H1 (cell line): ENCODE measurements around the gene SBNO2. TPM values are rescaled to one million over a fixed set of nuclear protein-coding genes. Genes with fewer than 3 reads are reported as not detected.
A peak's percentile ranks its signal among the peaks of the same experiment; 100 is the strongest.

Source experiments
- CTCF ChIA-PET: fragments of 300-600 bp; sonication (Branson Sonifier 250); formaldehyde crosslinking; loops from one replicate; lab custom pipeline; 2021; ENCODE audit not compliant: partially characterized antibody; lab: Charles Lee
- POLR2A ChIA-PET: fragments of 300-600 bp; sonication (Branson Sonifier 250); formaldehyde crosslinking; loops from one replicate; lab custom pipeline; 2021; ENCODE audit warnings: inconsistent platforms; ENCODE audit not compliant: partially characterized antibody; lab: Charles Lee
- DNase-seq, 2 experiments: peaks; one replicate each; pipeline versions ENCODE4 v3.0.0 to v3.0.0-alpha.2; 2010 to 2022; ENCODE audit warnings: low spot score in 2 of 2, low read depth in 1 of 2, mixed read lengths in 1 of 2
- FAIRE-seq: peaks from 2 replicates; lab custom pipeline; 2011; peaks lifted over from hg19 to GRCh38; lab: Jason Lieb, UNC
- H2AFZ ChIP-seq: 2 replicates; pipeline ENCODE4 v1.8.1; 2012; ENCODE audit warnings: low read length, inconsistent platforms
- H2AK5ac ChIP-seq: 2 replicates; pipeline ENCODE4 v1.6.1; 2013; ENCODE audit warnings: low read depth, low read length
- H2BK120ac ChIP-seq: replicated peaks from 2 replicates; pipeline ENCODE3; 2013; ENCODE audit warnings: low read depth, low read length, inconsistent platforms
- H2BK12ac ChIP-seq: 2 replicates; pipeline ENCODE4 v1.6.1; 2013; ENCODE audit warnings: low read depth, low read length
- H2BK15ac ChIP-seq: 2 replicates; pipeline ENCODE4 v1.6.1; 2013; ENCODE audit warnings: low read length
- H2BK20ac ChIP-seq: 2 replicates; pipeline ENCODE4 v1.6.1; 2013; ENCODE audit warnings: low read length
- H2BK5ac ChIP-seq: 2 replicates; pipeline ENCODE4 v1.6.1; 2013; ENCODE audit warnings: low read depth, low read length
- H3K14ac ChIP-seq: 2 replicates; pipeline ENCODE4 v1.6.1; 2013; ENCODE audit warnings: inconsistent platforms; ENCODE audit not compliant: insufficient read length
- H3K18ac ChIP-seq: 2 replicates; pipeline ENCODE4 v1.6.1; 2013; ENCODE audit warnings: low read length; ENCODE audit errors: extremely low read depth
- H3K23ac ChIP-seq: 2 replicates; pipeline ENCODE4 v1.6.1; 2013; ENCODE audit warnings: inconsistent platforms; ENCODE audit not compliant: insufficient read length
- H3K23me2 ChIP-seq: 2 replicates; pipeline ENCODE4 v1.6.1; 2013; ENCODE audit warnings: low read depth, low read length
- H3K27ac ChIP-seq: 2 replicates; pipeline ENCODE4 v1.6.1; 2011; ENCODE audit warnings: low read depth, low read length, inconsistent platforms
- H3K27me3 ChIP-seq, 4 experiments: replicated peaks in 1 of 4; 1 replicate in 1 of 4; 2 replicates in 3 of 4; pipeline versions ENCODE4 v1.6.1 to v1.8.1; 2011 to 2013; ENCODE audit warnings: low read length in 3 of 4, mild to moderate bottlenecking in 3 of 4, inconsistent platforms in 2 of 4, mixed read lengths in 2 of 4, moderate library complexity in 1 of 4; ENCODE audit not compliant: control insufficient read depth in 3 of 4, insufficient read depth in 3 of 4; ENCODE audit errors: extremely low read depth in 1 of 4
- H3K36me3 ChIP-seq, 4 experiments: 2 replicates each; pipeline versions ENCODE4 v1.6.1 to v1.8.1; 2011 to 2013; ENCODE audit warnings: mild to moderate bottlenecking in 4 of 4, low read length in 3 of 4, moderate library complexity in 2 of 4, control low read depth in 1 of 4, inconsistent platforms in 1 of 4; ENCODE audit not compliant: insufficient read depth in 4 of 4, control insufficient read depth in 2 of 4
- H3K4ac ChIP-seq: replicated peaks from 2 replicates; pipeline ENCODE3; 2013; ENCODE audit warnings: low read length, low read depth, mixed read lengths, inconsistent platforms; ENCODE audit not compliant: insufficient read length
- H3K4me1 ChIP-seq, 4 experiments: replicated peaks in 1 of 4; 1 replicate in 1 of 4; 2 replicates in 3 of 4; pipeline versions ENCODE4 v1.6.1 to v1.8.1; 2011 to 2013; ENCODE audit warnings: low read length in 3 of 4, inconsistent platforms in 2 of 4, mixed read lengths in 1 of 4; ENCODE audit not compliant: insufficient read depth in 4 of 4, control insufficient read depth in 3 of 4
- H3K4me2 ChIP-seq, 2 experiments: 2 replicates each; pipeline versions ENCODE4 v1.6.1 to v1.8.1; 2011 to 2013; ENCODE audit warnings: low read depth in 2 of 2, low read length in 2 of 2, control low read depth in 1 of 2, inconsistent platforms in 1 of 2, mild to moderate bottlenecking in 1 of 2; ENCODE audit not compliant: insufficient read depth in 1 of 2
- H3K4me3 ChIP-seq, 4 experiments: fragments of 200-600, 300-600 bp in 1 of 4; sonication (generic), shearing (Covaris generic), sonication (Bioruptor Twin) in 1 of 4; 2 replicates each; pipeline versions ENCODE4 v1.5.1 to v1.8.1; 2011 to 2016; ENCODE audit warnings: low read length in 4 of 4, low read depth in 3 of 4, control low read depth in 2 of 4, inconsistent platforms in 2 of 4, mild to moderate bottlenecking in 2 of 4, mixed read lengths in 1 of 4, moderate library complexity in 1 of 4; ENCODE audit not compliant: insufficient read depth in 2 of 4; ENCODE audit errors: extremely low read depth in 1 of 4
- H3K56ac ChIP-seq: replicated peaks from 2 replicates; pipeline ENCODE3; 2013; ENCODE audit warnings: low read depth, mild to moderate bottlenecking, mixed read lengths, low read length, inconsistent platforms; ENCODE audit not compliant: insufficient read length
- H3K79me1 ChIP-seq: 2 replicates; pipeline ENCODE4 v1.6.1; 2013; ENCODE audit warnings: low read depth, low read length, control low read depth
- H3K79me2 ChIP-seq, 2 experiments: 2 replicates each; pipeline versions ENCODE4 v1.6.1 to v1.8.1; 2012 to 2013; ENCODE audit warnings: low read length in 2 of 2, mild to moderate bottlenecking in 2 of 2, inconsistent platforms in 1 of 2; ENCODE audit not compliant: insufficient read depth in 2 of 2, control insufficient read depth in 1 of 2
- H3K9ac ChIP-seq, 4 experiments: replicated peaks in 1 of 4; 1 replicate in 1 of 4; 2 replicates in 3 of 4; pipeline versions ENCODE4 v1.6.1 to v1.8.1; 2011 to 2013; ENCODE audit warnings: low read depth in 3 of 4, low read length in 3 of 4, control low read depth in 2 of 4, mild to moderate bottlenecking in 2 of 4, moderate library complexity in 2 of 4, inconsistent platforms in 1 of 4; ENCODE audit errors: extremely low read depth in 1 of 4
- H3K9me3 ChIP-seq, 2 experiments: 2 replicates each; pipeline versions ENCODE4 v1.6.1 to v1.8.1; 2012 to 2013; ENCODE audit warnings: mild to moderate bottlenecking in 2 of 2, moderate library complexity in 2 of 2, control low read depth in 1 of 2, inconsistent platforms in 1 of 2, low read depth in 1 of 2, low read length in 1 of 2, mixed read lengths in 1 of 2; ENCODE audit not compliant: insufficient read depth in 2 of 2
- H4K20me1 ChIP-seq, 2 experiments: replicated peaks in 1 of 2; 2 replicates each; pipeline versions ENCODE3 to v1.8.1; 2011 to 2013; ENCODE audit warnings: inconsistent platforms in 2 of 2, low read length in 2 of 2, mild to moderate bottlenecking in 1 of 2; ENCODE audit not compliant: insufficient read depth in 2 of 2, control insufficient read depth in 1 of 2
- H4K5ac ChIP-seq: 2 replicates; pipeline ENCODE4 v1.6.1; 2013; ENCODE audit warnings: low read length, low read depth, mixed read lengths, inconsistent platforms; ENCODE audit not compliant: insufficient read length
- H4K8ac ChIP-seq: 2 replicates; pipeline ENCODE4 v1.8.0; 2013; ENCODE audit warnings: mild to moderate bottlenecking, moderate library complexity, low read length, inconsistent platforms; ENCODE audit not compliant: insufficient read depth; ENCODE audit errors: extremely low read depth
- H4K91ac ChIP-seq: replicated peaks from 2 replicates; pipeline ENCODE3; 2013; ENCODE audit warnings: low read length, mixed read lengths, inconsistent platforms; ENCODE audit not compliant: insufficient read length
- CBX8 ChIP-seq: fragments of 300-800, 300-1000 bp; sonication (generic); IDR thresholded peaks from 2 replicates; pipeline ENCODE4 v1.7.1; 2016; ENCODE audit warnings: low read depth, low read length, borderline replicate concordance
- KDM5A ChIP-seq: fragments of 200-600 bp; IDR thresholded peaks from 2 replicates; pipeline ENCODE4 v1.7.1; 2012; ENCODE audit warnings: mild to moderate bottlenecking, low read length, inconsistent platforms, mixed read lengths
- POLR2AphosphoS5 ChIP-seq: IDR thresholded peaks from 2 replicates; pipeline ENCODE4 v1.6.1; 2011; ENCODE audit warnings: low read depth, low read length
- SP1 ChIP-seq: IDR thresholded peaks from 2 replicates; pipeline ENCODE4 v1.6.1; 2011; ENCODE audit warnings: low read depth, low read length
- SUZ12 ChIP-seq: fragments of 200-600 bp; sonication (generic); IDR thresholded peaks from 2 replicates; pipeline ENCODE4 v1.6.1; 2012; ENCODE audit warnings: mild to moderate bottlenecking, inconsistent platforms, low read length, moderate library complexity, mixed read lengths
- WGBS, 2 experiments: shearing (Covaris generic) in 1 of 2; methylation state at CpG; one replicate each; pipeline versions ENCODE4 v1.1.6 to v1.1.7; 2013 to 2015; ENCODE audit warnings: low lambda C conversion rate in 2 of 2, mixed read lengths in 2 of 2, inconsistent platforms in 1 of 2, low coverage in 1 of 2, missing lambda C conversion rate in 1 of 2; ENCODE audit not compliant: insufficient replicate concordance in 2 of 2, insufficient coverage in 1 of 2, insufficient read length in 1 of 2; ENCODE audit errors: extremely low coverage in 1 of 2, missing lambda C conversion rate in 1 of 2; 5-methylcytosine and 5-hydroxymethylcytosine counted together
- polyA plus RNA-seq, 7 experiments: library from polyadenylated mRNA; depleted of rRNA in 3 of 7; stranded (reverse) in 5 of 7; unstranded in 2 of 7; fragments of >200 nt in 5 of 7; fragments of 200-250 nt in 2 of 7; gene quantifications; 1 replicate in 5 of 7; 2 replicates in 1 of 7; 4 replicates in 1 of 7; pipeline versions ENCODE4 v1.2.1 to v1.2.3, GENCODE V29; 2011 to 2013; ENCODE audit warnings: missing spikeins in 2 of 7, mixed read lengths in 2 of 7
- total RNA-seq: library from RNA; stranded (reverse); fragmentation: NEBNext Ultra II Directional; extraction: Animal tissue kit (Norgen Biotek cat#: 25700); gene quantifications from 2 replicates; pipeline ENCODE4 v1.2.1, GENCODE V29; 2021
- TF ChIP-seq, protein P1 (sequence below): IDR thresholded peaks from 2 replicates; pipeline ENCODE4 v1.6.1; 2012; ENCODE audit warnings: inconsistent platforms
- TF ChIP-seq, protein P2 (sequence below), 3 experiments: IDR thresholded peaks; 1 replicate in 2 of 3; 2 replicates in 1 of 3; pipeline versions ENCODE4 v1.5.1 to v1.6.1; 2011; ENCODE audit warnings: low read length in 3 of 3, mild to moderate bottlenecking in 3 of 3, inconsistent platforms in 2 of 3, low read depth in 1 of 3, moderate library complexity in 1 of 3; ENCODE audit not compliant: insufficient read depth in 1 of 3; ENCODE audit errors: control extremely low read depth in 1 of 3

The SBNO2 gene
- total and polyA plus RNA-seq, 2 of the 8 experiments (the other 6 are each of a cell fraction or from before 2014, with no cell fraction given) = 12.2 to 31.4 TPM

DNA sequence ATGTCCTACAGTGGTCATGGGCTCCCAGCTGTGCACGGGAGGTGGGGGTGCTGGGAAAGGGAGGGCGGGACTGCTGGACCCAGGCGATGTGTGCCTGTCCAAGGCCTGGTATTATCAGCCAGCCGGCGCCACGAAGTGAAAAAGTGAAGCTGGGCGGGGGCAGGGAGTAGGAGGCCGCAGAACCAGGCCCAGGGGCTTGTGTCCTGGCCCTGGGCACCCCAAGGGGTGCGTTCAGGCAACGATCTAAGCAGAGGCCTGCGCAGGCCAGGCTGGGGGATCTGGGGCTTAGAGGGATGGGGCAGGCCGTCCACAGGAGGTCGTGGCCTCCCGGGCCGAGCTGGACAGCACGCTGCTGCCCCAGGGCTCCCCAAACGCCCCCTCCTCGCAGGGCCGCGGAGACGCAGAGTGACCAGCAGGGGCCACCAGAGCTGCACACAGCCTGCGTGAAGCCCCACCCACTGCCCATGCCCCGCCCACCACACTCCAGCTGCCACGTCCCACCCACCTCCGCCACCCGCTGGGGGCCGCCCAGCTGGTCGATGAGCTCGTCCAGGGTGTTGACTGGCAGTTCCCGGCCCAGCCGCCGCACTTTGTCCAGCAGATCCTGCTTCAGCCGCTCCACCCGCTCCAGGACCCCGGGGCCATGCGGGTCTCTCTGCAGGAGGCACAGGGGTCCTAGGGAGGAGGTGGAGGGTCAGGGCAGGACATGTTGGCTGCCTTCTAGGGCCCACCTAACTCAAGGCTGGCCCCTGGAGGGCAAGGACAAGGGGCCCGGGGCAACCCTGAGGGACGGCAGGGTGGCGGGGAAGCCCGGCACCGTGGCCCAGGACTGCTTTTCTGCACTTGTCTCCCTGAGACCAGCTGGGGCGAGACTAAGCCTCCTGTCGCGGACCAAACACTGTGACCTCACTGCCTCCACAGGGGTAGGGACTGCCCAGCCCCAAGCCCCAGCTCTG, 60.8 kb downstream of the SBNO2 start:
- Histone ChIP-seq H2AFZ (no peak overlapping the region), H3K4me2 (no peak overlapping the region; a peak in 1 of 4 replicates), H2BK15ac (peak overlapping the region; percentile 29; the same call in 1 of the 2 replicates), H2BK5ac (peak overlapping the region; percentile 52), H3K27me3 (no peaks in the 10 kb centered on the region), H3K79me1 (no peaks in the 10 kb centered on the region), H3K79me2 (no peaks in the 10 kb centered on the region), H3K56ac (no peak overlapping the region), H4K8ac (peak overlapping the region; percentile 78), H4K20me1 (peaks cover 2 to 8% of the 10 kb centered on the region in 2 experiments), H4K91ac (no peak overlapping the region), H2AK5ac (no peak overlapping the region), H3K18ac (peak overlapping the region; percentile 78), H4K5ac (peak overlapping the region; percentile 56), H3K23me2 (no peaks in the 10 kb centered on the region), H3K14ac (no peak overlapping the region), H2BK120ac (no peak overlapping the region), H3K9me3 (no peaks in the 10 kb centered on the region), H2BK12ac (peak overlapping the region; percentile 87; the same call in 1 of the 2 replicates), H3K23ac (no peak overlapping the region), H3K4me1 (peaks cover 0 to 3% (median 2%) of the 10 kb centered on the region in 4 experiments; a peak in 5 of 7 replicates), H2BK20ac (no peak overlapping the region), H3K9ac (no peak overlapping the region), H3K36me3 (peaks cover 0 to 34% (median 7%) of the 10 kb centered on the region in 4 experiments; a peak in 4 of 8 replicates), H3K4me3 (no peak overlapping the region), H3K27ac (peak overlapping the region; percentile 17; the same call in 1 of the 2 replicates), H3K4ac (no peak overlapping the region)
- 77% methylated on average over 28 of the region's 44 CpGs; no CpG with 5 or more reads in 1 of the 2 experiments for WGBS, 2 experiments
- FAIRE-seq (no peak), DNase-seq (peak; percentile 80 to 99)
- ChIA-PET POLR2A (interaction anchor here (0.9 to 3.1 kb wide), 12 partner anchors 10 to 162 kb away, joined by 3 to 24 read pairs (median 4); partner anchors contain the start of genes CNN2, FAM174C and GPX4), CTCF (interaction anchor here (0.6 to 3.7 kb wide), 48 partner anchors 8 to 703 kb away, joined by 3 to 27 read pairs (median 5); partner anchors contain the start of genes ARHGAP45, CBARP and SBNO2)
- TF ChIP-seq, protein P1, sequence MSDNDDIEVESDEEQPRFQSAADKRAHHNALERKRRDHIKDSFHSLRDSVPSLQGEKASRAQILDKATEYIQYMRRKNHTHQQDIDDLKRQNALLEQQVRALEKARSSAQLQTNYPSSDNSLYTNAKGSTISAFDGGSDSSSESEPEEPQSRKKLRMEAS = peak; percentile 35; the same call in 1 of the 2 replicates
- no peak for TF ChIP-seq KDM5A
- no peak for TF ChIP-seq SUZ12
- no peak for TF ChIP-seq POLR2AphosphoS5
- TF ChIP-seq CBX8 = no peak
- TF ChIP-seq, protein P2, sequence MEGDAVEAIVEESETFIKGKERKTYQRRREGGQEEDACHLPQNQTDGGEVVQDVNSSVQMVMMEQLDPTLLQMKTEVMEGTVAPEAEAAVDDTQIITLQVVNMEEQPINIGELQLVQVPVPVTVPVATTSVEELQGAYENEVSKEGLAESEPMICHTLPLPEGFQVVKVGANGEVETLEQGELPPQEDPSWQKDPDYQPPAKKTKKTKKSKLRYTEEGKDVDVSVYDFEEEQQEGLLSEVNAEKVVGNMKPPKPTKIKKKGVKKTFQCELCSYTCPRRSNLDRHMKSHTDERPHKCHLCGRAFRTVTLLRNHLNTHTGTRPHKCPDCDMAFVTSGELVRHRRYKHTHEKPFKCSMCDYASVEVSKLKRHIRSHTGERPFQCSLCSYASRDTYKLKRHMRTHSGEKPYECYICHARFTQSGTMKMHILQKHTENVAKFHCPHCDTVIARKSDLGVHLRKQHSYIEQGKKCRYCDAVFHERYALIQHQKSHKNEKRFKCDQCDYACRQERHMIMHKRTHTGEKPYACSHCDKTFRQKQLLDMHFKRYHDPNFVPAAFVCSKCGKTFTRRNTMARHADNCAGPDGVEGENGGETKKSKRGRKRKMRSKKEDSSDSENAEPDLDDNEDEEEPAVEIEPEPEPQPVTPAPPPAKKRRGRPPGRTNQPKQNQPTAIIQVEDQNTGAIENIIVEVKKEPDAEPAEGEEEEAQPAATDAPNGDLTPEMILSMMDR (IDR thresholded peaks at IDR 0.05; ENCODE audit: control extremely low read depth in 1 of 3, insufficient read depth in 1 of 3, low read depth in 1 of 3, low read length in 3 of 3) = peak; percentile 83 to 96 (median 83)
- peak; percentile 71; the same call in 1 of the 2 replicates for TF ChIP-seq SP1
